HepG2 (cell line): Measurements from ENCODE around the gene INTS14. TPM values are rescaled to one million over a fixed set of nuclear protein-coding genes. Genes with fewer than 3 reads are reported as not detected.
A peak's percentile ranks its signal among the peaks of the same experiment; 100 is the strongest.

Experiments
- ATAC-seq: fragments of 200-7000 bp; cut with Tn5 transposase; 3 replicates; pipeline ENCODE4 v1.9.1; 2020; ENCODE audit warnings: mild to moderate bottlenecking, moderate library complexity
- BruUV-seq: library from RNA; stranded (reverse); fragments of 400-500 nt; replicated peaks from 2 replicates; lab custom pipeline; 2021; lab: Mats Ljungman, UMichigan
- CTCF ChIA-PET: fragments of 300-600 bp; formaldehyde crosslinking; extraction: SDS; loops from one replicate; lab custom pipeline; 2021; ENCODE audit warnings: low total read pairs, inconsistent platforms, low intra/inter-chr PET ratio; lab: Yijun Ruan, JAX
- POLR2A ChIA-PET: fragments of 350-600 bp; sonication (Branson Sonifier 250); formaldehyde crosslinking; loops from one replicate; lab custom pipeline; 2020; ENCODE audit warnings: antibody characterized with exemption, inconsistent platforms; lab: Yijun Ruan, JAX
- DNase-seq: peaks from one replicate; pipeline ENCODE4 v3.0.0-alpha.2; 2015; ENCODE audit warnings: low spot score
- FAIRE-seq: peaks from 3 replicates; lab custom pipeline; 2011; peaks lifted over from hg19 to GRCh38; lab: Jason Lieb, UNC
- H2AFZ ChIP-seq: one replicate; pipeline ENCODE4 v1.6.1; 2011; ENCODE audit warnings: low read length, inconsistent platforms
- H3K27ac ChIP-seq: fragments of 300-600 bp; 3 replicates; pipeline ENCODE4 v1.8.0; 2011; ENCODE audit warnings: mixed run types, mild to moderate bottlenecking, mixed read lengths, low read length, inconsistent platforms; ENCODE audit not compliant: insufficient read depth; ENCODE audit errors: extremely low read length
- H3K27me3 ChIP-seq, 2 experiments: fragments of 200-600 bp in 1 of 2; 2 replicates in 1 of 2; 3 replicates in 1 of 2; pipeline versions ENCODE4 v1.6.0 to v1.8.0; 2011; ENCODE audit warnings: low read length in 2 of 2, mild to moderate bottlenecking in 2 of 2, moderate library complexity in 2 of 2, inconsistent platforms in 1 of 2; ENCODE audit not compliant: insufficient read depth in 2 of 2, control insufficient read depth in 1 of 2
- H3K36me3 ChIP-seq, 2 experiments: fragments of 200-600 bp in 1 of 2; replicated peaks in 1 of 2; 2 replicates in 1 of 2; 3 replicates in 1 of 2; pipeline versions ENCODE4 v1.5.1 to v1.8.0; 2011; ENCODE audit warnings: low read length in 2 of 2, inconsistent platforms in 1 of 2; ENCODE audit not compliant: insufficient read depth in 2 of 2, control insufficient read depth in 1 of 2
- H3K4me1 ChIP-seq: 2 replicates; pipeline ENCODE4 v1.5.1; 2012; ENCODE audit warnings: low read length, inconsistent platforms; ENCODE audit not compliant: insufficient read depth
- H3K4me2 ChIP-seq: 2 replicates; pipeline ENCODE4 v1.6.0; 2011; ENCODE audit warnings: low read depth, low read length, inconsistent platforms
- H3K4me3 ChIP-seq, 3 experiments: fragments of 200-600 bp in 1 of 3; sonication (generic), shearing (Covaris generic) in 1 of 3; replicated peaks in 1 of 3; 2 replicates each; pipeline ENCODE4 v1.5.1; 2011 to 2016; ENCODE audit warnings: low read length in 3 of 3, inconsistent platforms in 2 of 3, low read depth in 2 of 3, mild to moderate bottlenecking in 2 of 3, control low read depth in 1 of 3, mixed read lengths in 1 of 3; ENCODE audit not compliant: insufficient read depth in 1 of 3
- H3K79me2 ChIP-seq: one replicate; pipeline ENCODE4 v1.6.1; 2011; ENCODE audit warnings: low read length, inconsistent platforms; ENCODE audit not compliant: insufficient read depth
- H3K9ac ChIP-seq: 2 replicates; pipeline ENCODE4 v1.6.0; 2011; ENCODE audit warnings: mild to moderate bottlenecking, low read depth, low read length, inconsistent platforms; ENCODE audit not compliant: insufficient read depth
- H3K9me3 ChIP-seq: 2 replicates; pipeline ENCODE4 v1.5.1; 2012; ENCODE audit warnings: mild to moderate bottlenecking, low read length
- H4K20me1 ChIP-seq: 2 replicates; pipeline ENCODE4 v1.6.0; 2011; ENCODE audit warnings: inconsistent platforms, mild to moderate bottlenecking, low read length, moderate library complexity; ENCODE audit not compliant: insufficient read depth
- ZNF275 ChIP-seq: sonication (generic); formaldehyde crosslinking; IDR thresholded peaks from 2 replicates; pipeline ENCODE4 v1.8.0; 2022; ENCODE audit warnings: missing genetic modification reagents, mild to moderate bottlenecking, inconsistent platforms, borderline replicate concordance
- WGBS: methylation state at CpG from one replicate; pipeline ENCODE4 v1.1.6; 2017; ENCODE audit warnings: low lambda C conversion rate; 5-methylcytosine and 5-hydroxymethylcytosine counted together
- in situ Hi-C: cut with HindIII; loops from 2 replicates; pipeline ENCODE4 v1.10.0; 2017; ENCODE audit warnings: low pct_unique_long_range_greater_than_20kb; ENCODE audit not compliant: extremely low pct_ligation_motif_present
- intact Hi-C: fragments of 100-400 bp; cut with micrococcal nuclease; formaldehyde crosslinking; loops from one replicate; pipeline ENCODE4 v1.10.0; 2022; ENCODE audit not compliant: unreplicated experiment
- polyA plus RNA-seq, 8 experiments: library from polyadenylated mRNA; depleted of rRNA in 3 of 8; stranded (reverse) in 7 of 8; unstranded in 1 of 8; fragments of >200 nt; fragmentation: Illumina TruSeq in 4 of 8; extraction: Trizol in 4 of 8; gene quantifications; 2 replicates each; pipeline versions ENCODE4 v1.2.1 to v1.2.3, GENCODE V29; 2011 to 2016; ENCODE audit warnings: low read depth in 4 of 8, missing spikeins in 1 of 8, mixed read lengths in 1 of 8; ENCODE audit not compliant: insufficient read depth in 1 of 8
- total RNA-seq, 5 experiments: library from RNA; depleted of rRNA; stranded (reverse); fragments of >200 nt; fragmentation: Illumina TruSeq; extraction: Trizol; gene quantifications; 2 replicates each; pipeline ENCODE4 v1.2.3, GENCODE V29; 2016; ENCODE audit warnings: low read depth in 1 of 5
- TF ChIP-seq, protein P1 (sequence below), 2 experiments: fragments of 450-650 bp in 1 of 2; sonication (generic) in 1 of 2; formaldehyde crosslinking in 1 of 2; IDR thresholded peaks; 2 replicates each; pipeline versions ENCODE4 v1.6.1 to v1.8.0; 2016 to 2022; ENCODE audit warnings: antibody characterized with exemption in 1 of 2, mild to moderate bottlenecking in 1 of 2, missing genetic modification reagents in 1 of 2

INTS14 gene
- total and polyA plus RNA-seq, 2 of the 13 experiments (the other 11 are each of a cell fraction or from before 2014, with no cell fraction given), result 41.4 to 52.0 TPM

GRCh38 chr15:65603559-65603958, 7.4 kb downstream of the INTS14 start:
- TF ChIP-seq, protein P1, sequence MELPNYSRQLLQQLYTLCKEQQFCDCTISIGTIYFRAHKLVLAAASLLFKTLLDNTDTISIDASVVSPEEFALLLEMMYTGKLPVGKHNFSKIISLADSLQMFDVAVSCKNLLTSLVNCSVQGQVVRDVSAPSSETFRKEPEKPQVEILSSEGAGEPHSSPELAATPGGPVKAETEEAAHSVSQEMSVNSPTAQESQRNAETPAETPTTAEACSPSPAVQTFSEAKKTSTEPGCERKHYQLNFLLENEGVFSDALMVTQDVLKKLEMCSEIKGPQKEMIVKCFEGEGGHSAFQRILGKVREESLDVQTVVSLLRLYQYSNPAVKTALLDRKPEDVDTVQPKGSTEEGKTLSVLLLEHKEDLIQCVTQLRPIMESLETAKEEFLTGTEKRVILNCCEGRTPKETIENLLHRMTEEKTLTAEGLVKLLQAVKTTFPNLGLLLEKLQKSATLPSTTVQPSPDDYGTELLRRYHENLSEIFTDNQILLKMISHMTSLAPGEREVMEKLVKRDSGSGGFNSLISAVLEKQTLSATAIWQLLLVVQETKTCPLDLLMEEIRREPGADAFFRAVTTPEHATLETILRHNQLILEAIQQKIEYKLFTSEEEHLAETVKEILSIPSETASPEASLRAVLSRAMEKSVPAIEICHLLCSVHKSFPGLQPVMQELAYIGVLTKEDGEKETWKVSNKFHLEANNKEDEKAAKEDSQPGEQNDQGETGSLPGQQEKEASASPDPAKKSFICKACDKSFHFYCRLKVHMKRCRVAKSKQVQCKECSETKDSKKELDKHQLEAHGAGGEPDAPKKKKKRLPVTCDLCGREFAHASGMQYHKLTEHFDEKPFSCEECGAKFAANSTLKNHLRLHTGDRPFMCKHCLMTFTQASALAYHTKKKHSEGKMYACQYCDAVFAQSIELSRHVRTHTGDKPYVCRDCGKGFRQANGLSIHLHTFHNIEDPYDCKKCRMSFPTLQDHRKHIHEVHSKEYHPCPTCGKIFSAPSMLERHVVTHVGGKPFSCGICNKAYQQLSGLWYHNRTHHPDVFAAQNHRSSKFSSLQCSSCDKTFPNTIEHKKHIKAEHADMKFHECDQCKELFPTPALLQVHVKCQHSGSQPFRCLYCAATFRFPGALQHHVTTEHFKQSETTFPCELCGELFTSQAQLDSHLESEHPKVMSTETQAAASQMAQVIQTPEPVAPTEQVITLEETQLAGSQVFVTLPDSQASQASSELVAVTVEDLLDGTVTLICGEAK (IDR thresholded peaks at IDR 0.05), result peak; percentile 57; the same call in 1 of the 2 replicates
- TF ChIP-seq, protein P1 (CRISPR knock-in tag; IDR thresholded peaks at IDR 0.05), result peak; percentile 93; the same call in 1 of the 2 replicates
- TF ChIP-seq ZNF275 (CRISPR knock-in tag), result no peak
- Histone ChIP-seq H3K4me2 (no peak overlapping the region), H3K4me3 (no peak overlapping the region), H3K27ac (no peak overlapping the region), H2AFZ (no peak overlapping the region), H3K36me3 (peaks cover 13 to 63% of the 10 kb centered on the region in 2 experiments), H3K9ac (no peak overlapping the region), H3K79me2 (peaks cover 17% of the 10 kb centered on the region), H3K27me3 (no peaks in the 10 kb centered on the region), H3K9me3 (no peaks in the 10 kb centered on the region), H4K20me1 (no peaks in the 10 kb centered on the region), H3K4me1 (peaks cover 6% of the 10 kb centered on the region)
- no TSS peak for BruUV-seq
- no peak for DNase-seq
- CTCF ChIA-PET, result no interaction called here
- no peak for FAIRE-seq
- POLR2A ChIA-PET, result no interaction called here
- WGBS, result 100% methylated on average over 1 of the region's 1 CpG
- in situ Hi-C loops, result no loop called here
- ATAC-seq, result no peak
- intact Hi-C loops, result no loop called here
